ENCODE measurements around the gene ZNF813. TPM values are rescaled to one million over a fixed set of nuclear protein-coding genes. Genes with fewer than 3 reads are reported as not detected.

The ZNF813 gene
- polyA plus RNA-seq, 1 donor from 2014 or later, result 1.9 TPM

DNA sequence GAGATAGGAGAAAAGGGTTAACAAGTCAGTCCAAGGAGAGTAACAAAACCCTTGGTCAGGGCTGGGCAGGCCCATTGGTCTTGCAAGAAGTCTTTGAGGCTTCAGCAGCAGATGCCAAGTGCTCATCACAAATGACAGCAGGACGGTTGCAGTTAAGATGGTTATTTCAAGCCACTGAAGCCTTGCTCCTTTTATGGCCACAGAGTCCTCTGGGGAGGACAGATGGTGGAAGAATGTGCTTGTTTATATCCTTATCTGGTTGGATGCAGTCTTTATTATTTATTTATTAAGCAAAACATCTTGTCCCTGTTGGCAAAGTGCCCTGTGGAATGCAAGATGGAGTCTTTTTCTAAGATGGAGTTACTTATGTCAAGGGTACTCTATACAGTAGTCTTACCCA is 51.2 kb downstream of the ZNF813 start:
- TF ChIP-seq TAF1 (IDR thresholded peaks at IDR 0.05; ENCODE audit: low read depth) (no peak), REST (IDR thresholded peaks at IDR 0.05; ENCODE audit: borderline replicate concordance) (no peak), SMC3 (conservative IDR thresholded peaks at IDR 0.05; ENCODE audit: poor library complexity) (no peak), RAD21 (conservative IDR thresholded peaks at IDR 0.05) (no peak), EZH2 (IDR thresholded peaks at IDR 0.05; ENCODE audit: borderline replicate concordance, insufficient read depth, low read length, poor library complexity, severe bottlenecking) (no peak), EP300 (conservative IDR thresholded peaks at IDR 0.05; ENCODE audit: poor library complexity, severe bottlenecking) (no peak), POLR2AphosphoS5 (IDR thresholded peaks at IDR 0.05) (no peak), MXI1 (conservative IDR thresholded peaks at IDR 0.05; ENCODE audit: poor library complexity, severe bottlenecking) (no peak)
- TF ChIP-seq, protein P1, sequence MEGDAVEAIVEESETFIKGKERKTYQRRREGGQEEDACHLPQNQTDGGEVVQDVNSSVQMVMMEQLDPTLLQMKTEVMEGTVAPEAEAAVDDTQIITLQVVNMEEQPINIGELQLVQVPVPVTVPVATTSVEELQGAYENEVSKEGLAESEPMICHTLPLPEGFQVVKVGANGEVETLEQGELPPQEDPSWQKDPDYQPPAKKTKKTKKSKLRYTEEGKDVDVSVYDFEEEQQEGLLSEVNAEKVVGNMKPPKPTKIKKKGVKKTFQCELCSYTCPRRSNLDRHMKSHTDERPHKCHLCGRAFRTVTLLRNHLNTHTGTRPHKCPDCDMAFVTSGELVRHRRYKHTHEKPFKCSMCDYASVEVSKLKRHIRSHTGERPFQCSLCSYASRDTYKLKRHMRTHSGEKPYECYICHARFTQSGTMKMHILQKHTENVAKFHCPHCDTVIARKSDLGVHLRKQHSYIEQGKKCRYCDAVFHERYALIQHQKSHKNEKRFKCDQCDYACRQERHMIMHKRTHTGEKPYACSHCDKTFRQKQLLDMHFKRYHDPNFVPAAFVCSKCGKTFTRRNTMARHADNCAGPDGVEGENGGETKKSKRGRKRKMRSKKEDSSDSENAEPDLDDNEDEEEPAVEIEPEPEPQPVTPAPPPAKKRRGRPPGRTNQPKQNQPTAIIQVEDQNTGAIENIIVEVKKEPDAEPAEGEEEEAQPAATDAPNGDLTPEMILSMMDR (IDR thresholded peaks at IDR 0.05; ENCODE audit: poor library complexity, severe bottlenecking), result no peak
- no peaks in the 10 kb centered on the region for H3K79me2 ChIP-seq (replicated peaks; ENCODE audit: insufficient read depth, low read length)
- H3K9me2 ChIP-seq (ENCODE audit: insufficient read depth, low read length), result no peaks in the 10 kb centered on the region
- H3K9me3 ChIP-seq (ENCODE audit: low read length), result no peaks in the 10 kb centered on the region
- H3K27ac ChIP-seq (ENCODE audit: low read length), result no peak overlapping the region
- H3K4me3 ChIP-seq (ENCODE audit: low read length), result no peak overlapping the region
- H3K27me3 ChIP-seq (ENCODE audit: insufficient read depth, low read depth, low read length), result no peaks in the 10 kb centered on the region
- no peaks in the 10 kb centered on the region for H3K36me3 ChIP-seq (ENCODE audit: insufficient read depth, low read length)
- H3K4me2 ChIP-seq (ENCODE audit: low read length), result no peak overlapping the region
- no peaks in the 10 kb centered on the region for H3F3A ChIP-seq (ENCODE audit: insufficient read depth, low read length, poor library complexity, severe bottlenecking)
- no peak overlapping the region for H2AFZ ChIP-seq (ENCODE audit: low read depth, low read length)
- no peak overlapping the region for H3K9ac ChIP-seq (ENCODE audit: low read length)
- no peaks in the 10 kb centered on the region for H4K20me1 ChIP-seq (ENCODE audit: insufficient read depth)

DNA sequence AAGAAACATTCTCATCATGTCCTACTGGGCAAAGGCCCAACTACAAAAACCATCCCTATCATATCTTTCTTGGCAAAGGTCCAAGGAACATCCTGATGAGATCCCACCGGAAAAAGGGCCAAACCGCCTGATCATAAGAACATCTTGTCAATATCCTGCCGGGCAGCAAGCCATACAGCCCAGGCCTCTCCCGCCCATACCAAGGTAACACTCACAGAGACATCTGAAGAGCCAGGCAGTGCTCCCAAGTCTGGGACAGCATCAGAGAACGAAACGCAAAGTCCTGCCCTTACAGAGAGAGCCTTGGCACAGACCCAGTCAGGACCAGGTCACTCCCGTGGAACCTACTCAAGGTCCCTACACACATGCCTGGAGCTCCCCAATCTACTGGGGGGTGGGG is 51.9 kb downstream of the ZNF813 start:
- no peaks in the 10 kb centered on the region for H3F3A ChIP-seq (ENCODE audit: insufficient read depth, low read length, poor library complexity, severe bottlenecking)
- no peaks in the 10 kb centered on the region for H3K9me3 ChIP-seq (ENCODE audit: low read length)
- no peak overlapping the region for H3K27ac ChIP-seq (ENCODE audit: low read length)
- H3K4me3 ChIP-seq (ENCODE audit: low read length), result no peak overlapping the region
- no peak overlapping the region for H3K4me2 ChIP-seq (ENCODE audit: low read length)
- H3K27me3 ChIP-seq (ENCODE audit: insufficient read depth, low read depth, low read length), result no peaks in the 10 kb centered on the region
- TF ChIP-seq POLR2AphosphoS5 (IDR thresholded peaks at IDR 0.05) (no peak), TAF1 (IDR thresholded peaks at IDR 0.05; ENCODE audit: low read depth) (no peak), SMC3 (conservative IDR thresholded peaks at IDR 0.05; ENCODE audit: poor library complexity) (no peak), MXI1 (conservative IDR thresholded peaks at IDR 0.05; ENCODE audit: poor library complexity, severe bottlenecking) (no peak), EP300 (conservative IDR thresholded peaks at IDR 0.05; ENCODE audit: poor library complexity, severe bottlenecking) (no peak), RAD21 (conservative IDR thresholded peaks at IDR 0.05) (no peak), EZH2 (IDR thresholded peaks at IDR 0.05; ENCODE audit: borderline replicate concordance, insufficient read depth, low read length, poor library complexity, severe bottlenecking) (no peak), REST (IDR thresholded peaks at IDR 0.05; ENCODE audit: borderline replicate concordance) (no peak)
- TF ChIP-seq, protein P1 (IDR thresholded peaks at IDR 0.05; ENCODE audit: poor library complexity, severe bottlenecking), result no peak
- H3K9me2 ChIP-seq (ENCODE audit: insufficient read depth, low read length), result no peaks in the 10 kb centered on the region
- no peak overlapping the region for H2AFZ ChIP-seq (ENCODE audit: low read depth, low read length)
- H4K20me1 ChIP-seq (ENCODE audit: insufficient read depth), result no peaks in the 10 kb centered on the region
- H3K36me3 ChIP-seq (ENCODE audit: insufficient read depth, low read length), result no peaks in the 10 kb centered on the region
- H3K9ac ChIP-seq (ENCODE audit: low read length), result no peak overlapping the region
- no peaks in the 10 kb centered on the region for H3K79me2 ChIP-seq (replicated peaks; ENCODE audit: insufficient read depth, low read length)
